ENCODE data around the gene GLIS1.
A peak's percentile ranks its signal among the peaks of the same experiment; 100 is the strongest.

Gene GLIS1

DNA sequence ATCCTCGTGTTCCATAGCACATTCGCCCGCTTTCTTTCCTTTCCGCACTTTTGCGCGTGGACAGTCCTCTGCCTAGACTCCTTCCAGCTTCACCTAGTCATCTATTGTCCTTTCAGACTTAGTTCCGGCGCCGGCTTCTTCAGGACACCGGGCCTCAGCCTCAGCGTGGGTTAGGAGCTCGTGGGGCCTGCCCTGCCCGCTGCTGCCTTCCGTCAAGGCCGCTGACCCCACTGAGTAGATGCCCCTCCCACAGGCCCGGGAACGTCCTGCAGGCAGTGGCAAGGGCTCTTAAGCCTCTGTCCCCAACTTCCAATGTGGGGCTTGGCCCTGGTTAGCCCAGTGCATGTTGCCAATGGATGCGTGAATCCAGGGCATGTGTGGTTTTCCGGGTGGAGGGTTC lies 268.4 kb downstream of the GLIS1 start:
- no peak for DNase-seq

- peak; percentile 70 for DNase-seq
These were observed 268.8 kb downstream of the GLIS1 start for GRCh38 chr1:53470155-53470554.

DNA sequence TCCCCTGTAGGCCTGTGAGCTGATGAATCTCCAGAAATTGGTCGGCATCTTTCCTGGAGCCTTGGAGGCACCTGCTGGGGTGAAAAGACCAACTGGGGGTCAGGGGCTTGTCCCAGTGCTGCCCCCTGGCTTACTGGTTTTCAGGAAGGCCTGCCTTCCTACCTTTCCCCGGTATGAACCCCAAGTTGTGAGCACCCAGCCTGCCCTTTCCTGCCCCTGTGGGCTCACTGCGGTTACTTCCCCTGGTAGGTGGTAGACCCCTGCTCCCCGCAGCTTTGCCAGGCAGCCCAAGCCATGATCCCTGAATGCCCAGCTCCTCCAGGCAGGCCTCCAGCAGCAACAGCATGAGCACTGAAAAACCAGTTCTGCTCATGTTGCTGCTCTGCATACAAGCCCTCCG lies 269.6 kb downstream of the GLIS1 start:
- no peak for DNase-seq

- no peak for DNase-seq
These were observed 270.6 kb downstream of the GLIS1 start for GRCh38 chr1:53468374-53468773.

- no peak for DNase-seq
These were observed 271.6 kb downstream of the GLIS1 start for GRCh38 chr1:53467391-53467790.

DNA sequence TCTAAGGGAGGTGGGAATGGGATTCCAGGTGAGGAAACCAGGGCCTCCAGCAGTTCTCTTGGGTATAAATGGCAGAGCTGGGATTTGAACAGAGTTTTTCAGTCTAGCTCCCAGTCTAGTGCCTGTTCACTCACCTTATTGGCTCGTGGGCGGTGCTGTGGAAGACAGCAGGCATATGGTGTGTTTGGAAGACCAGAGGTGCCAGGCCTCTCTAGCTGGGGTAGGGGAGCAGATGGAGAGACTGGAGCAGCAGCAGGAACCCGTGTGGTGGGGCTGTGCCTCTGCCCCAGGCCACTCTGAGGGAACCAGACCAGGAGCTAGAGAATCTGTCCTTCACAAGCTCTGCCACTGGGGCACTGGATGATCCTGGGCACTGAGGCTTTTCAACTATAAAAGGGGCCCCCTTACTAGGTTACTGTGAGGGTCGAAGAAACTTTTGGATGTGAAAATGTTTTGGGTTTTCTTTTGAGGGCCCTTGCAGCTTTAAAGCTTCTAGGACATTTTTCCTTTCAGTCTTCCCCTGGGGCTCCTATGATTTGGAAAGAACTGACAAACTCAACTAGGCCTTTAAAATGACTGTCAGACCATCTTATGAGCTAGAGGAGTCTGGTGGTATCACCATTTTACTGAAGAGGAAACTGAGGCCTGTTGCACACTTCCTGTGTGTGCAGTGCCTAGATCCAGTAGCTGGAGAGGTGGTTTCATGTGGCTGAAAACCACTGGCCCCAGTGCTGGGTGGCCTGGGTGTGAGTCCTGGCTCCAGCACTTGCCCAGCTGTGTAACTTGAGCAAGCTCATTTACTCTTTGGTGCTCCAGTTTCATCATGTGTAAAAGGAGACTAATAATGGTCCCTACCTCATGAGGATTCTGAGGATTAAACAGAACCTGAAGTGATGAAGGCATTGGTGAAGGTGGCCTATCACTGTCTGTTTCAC lies 273.7 kb downstream of the GLIS1 start:
- no peak for DNase-seq

- no peak for DNase-seq
These were observed 274.7 kb downstream of the GLIS1 start for GRCh38 chr1:53463961-53464899.

- DNase-seq: no peak
These were observed 276.0 kb downstream of the GLIS1 start for GRCh38 chr1:53462769-53463501.

DNA sequence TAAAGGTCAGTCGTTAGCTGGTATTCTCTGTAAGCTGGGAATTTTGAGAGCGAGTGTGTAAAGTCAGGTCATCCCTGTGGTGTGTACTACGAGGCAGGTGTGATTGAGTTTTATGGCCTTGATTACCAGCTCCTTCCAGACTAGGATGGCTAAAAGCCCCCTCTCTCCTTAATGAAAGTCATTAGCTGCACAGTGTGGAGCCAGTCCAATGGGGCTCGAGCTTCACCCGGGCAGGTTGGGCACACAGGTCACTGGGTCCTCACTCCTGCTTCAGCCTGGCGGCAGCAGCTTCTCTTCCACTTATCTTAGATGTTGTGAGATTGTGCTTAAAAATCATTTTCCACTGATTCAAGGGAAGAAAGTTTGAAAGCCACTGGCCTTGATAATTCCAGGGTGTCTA lies 276.8 kb downstream of the GLIS1 start:
- no peak for DNase-seq

DNA sequence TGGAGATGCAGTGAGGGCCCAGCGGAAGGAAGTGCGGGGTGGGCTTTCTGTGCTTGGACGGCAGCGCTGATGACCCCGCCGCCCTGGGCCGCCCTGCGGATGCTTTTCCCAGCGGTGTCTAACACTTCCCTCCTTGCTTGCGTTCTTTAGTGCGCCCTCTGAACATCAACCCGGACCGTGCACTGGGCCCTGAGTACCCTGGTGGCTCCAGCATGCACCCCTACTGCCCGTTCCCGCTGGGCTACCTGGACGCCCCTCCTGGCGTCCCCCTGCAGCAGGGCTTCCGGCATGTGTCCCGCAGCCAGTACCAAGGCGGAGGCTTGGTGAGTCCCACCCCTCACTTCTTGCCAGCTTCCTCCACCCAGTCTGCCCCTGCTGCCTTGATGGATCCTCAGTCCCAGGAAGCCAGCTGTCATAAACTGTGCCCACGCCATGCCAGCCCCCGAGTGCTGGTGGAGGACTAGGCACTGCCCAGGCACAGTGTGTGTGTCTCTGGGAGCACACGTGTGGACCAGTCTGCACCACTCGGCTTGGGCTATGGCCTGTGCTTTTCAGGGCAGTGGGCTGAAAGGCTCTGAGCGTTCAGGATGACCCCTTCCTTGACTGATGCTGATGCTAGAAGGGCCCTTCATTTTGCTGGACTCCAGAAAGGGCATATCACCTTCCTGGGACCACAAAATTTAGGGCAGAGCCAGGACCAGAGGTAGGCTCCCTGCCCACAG lies 277.5 kb downstream of the GLIS1 start:
- no peak for DNase-seq

DNA sequence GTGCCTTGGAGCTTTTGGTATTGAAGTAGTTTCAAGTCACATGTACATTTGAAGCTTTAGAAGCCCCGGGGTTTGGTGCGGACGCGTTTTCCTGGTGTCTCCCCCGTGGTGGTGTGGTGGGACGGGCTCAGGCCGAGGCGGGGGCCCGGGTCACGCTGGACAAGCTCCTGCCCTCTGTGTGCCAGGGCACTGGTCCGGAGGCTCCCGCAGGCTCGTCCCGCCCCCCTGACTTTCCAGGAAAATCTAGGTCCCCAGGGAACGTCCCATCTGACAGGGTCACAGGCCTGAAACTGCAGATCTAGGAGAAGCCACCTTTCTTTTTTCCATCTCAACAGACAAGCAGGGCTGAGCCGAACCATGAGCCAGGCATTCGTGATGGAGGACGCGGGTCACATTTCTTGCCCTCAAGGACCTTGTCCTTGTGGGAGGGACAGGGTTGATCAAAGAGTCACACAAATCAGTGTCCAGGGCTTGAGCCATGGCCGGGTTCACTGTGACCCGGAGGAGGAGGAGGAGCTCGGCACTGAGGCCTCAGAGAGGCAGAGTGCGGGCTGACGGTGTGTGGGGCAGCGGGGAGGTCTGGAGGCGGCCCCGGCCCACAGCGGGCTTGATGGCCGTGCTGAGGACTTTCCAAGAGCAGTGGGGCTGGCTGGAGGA lies 278.2 kb downstream of the GLIS1 start:
- DNase-seq: no peak

DNA sequence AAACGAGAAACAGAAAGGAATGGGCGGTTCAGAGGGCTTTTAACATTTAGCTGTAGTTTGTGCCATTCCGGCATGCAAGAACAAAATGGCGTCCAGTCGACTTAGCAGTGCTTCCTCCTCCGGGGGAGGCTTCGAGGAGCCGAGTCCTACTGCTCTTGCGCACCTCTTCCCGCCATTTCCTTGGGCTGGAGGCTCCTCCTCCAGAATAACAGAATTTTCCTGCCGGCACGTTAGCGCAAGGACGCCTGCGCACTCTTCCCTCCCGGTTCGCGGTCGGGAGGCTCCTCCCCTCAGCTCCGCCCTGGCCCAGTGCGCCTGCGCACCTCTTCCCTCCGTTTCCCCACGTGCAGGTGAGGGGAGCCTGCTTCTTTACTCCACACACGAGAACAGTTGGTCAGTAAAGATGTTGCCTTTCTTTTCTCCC lies 278.7 kb downstream of the GLIS1 start:
- no peak for DNase-seq

DNA sequence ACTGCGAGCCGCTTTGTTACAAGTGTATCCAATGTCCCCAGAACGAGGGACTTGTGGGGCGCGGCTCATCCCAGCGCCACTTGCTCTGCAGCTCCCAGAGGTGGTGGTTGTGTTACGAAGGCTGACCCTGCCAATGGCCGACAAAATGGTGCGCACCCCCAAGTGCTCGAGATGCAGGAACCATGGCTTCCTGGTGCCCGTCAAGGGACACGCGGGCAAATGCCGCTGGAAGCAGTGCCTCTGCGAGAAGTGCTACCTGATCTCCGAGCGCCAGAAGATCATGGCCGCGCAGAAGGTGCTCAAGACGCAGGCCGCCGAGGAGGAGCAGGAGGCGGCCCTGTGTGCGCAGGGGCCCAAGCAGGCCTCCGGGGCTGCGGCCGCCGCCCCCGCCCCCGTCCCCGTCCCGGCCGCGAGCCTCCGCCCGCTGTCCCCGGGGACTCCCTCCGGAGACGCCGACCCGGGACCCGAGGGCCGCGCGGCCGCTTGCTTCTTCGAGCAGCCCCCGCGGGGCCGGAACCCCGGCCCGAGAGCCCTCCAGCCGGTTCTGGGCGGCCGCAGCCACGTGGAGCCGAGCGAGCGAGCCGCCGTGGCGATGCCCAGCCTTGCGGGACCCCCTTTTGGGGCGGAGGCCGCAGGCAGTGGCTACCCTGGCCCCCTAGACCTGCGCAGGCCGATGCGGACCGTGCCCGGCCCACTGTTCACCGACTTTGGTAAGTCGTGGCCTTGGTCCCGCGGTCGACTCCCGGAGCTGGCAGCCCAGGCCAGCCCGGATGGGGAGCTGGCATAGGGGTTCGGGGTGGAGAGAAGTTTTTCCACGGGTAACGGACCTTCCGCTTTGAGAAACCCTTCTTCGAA lies 279.4 kb downstream of the GLIS1 start, which contains the start of gene DMRTB1:
Gene DMRTB1 (plus strand): TSS at position 79 of the 855 bp plus-strand sequence. CDS start 55 bp downstream, at position 134.
- DNase-seq: no peak

- no peak for DNase-seq
These were observed 280.3 kb downstream of the GLIS1 start for GRCh38 chr1:53458634-53459033.

Measured in right hindlimb (tissue), 1 donor.